B cell (primary cell): Measurements from ENCODE around the gene ZNF277. TPM values are rescaled to one million over a fixed set of nuclear protein-coding genes. Genes with fewer than 3 reads are reported as not detected.

ENCODE experiments used
- ATAC-seq: fragments of 200-7000 bp; cut with Tn5 transposase; one replicate; pipeline ENCODE4 v1.10.0; 2021; ENCODE audit warnings: low read depth, mild to moderate bottlenecking, moderate number of reproducible peaks, moderate library complexity
- CTCF ChIA-PET: fragments of 350-600 bp; sonication (Branson Sonifier 250); formaldehyde crosslinking; loops from one replicate; lab custom pipeline; 2021; ENCODE audit warnings: antibody characterized with exemption, inconsistent platforms; lab: Charles Lee
- POLR2A ChIA-PET: fragments of 350-600 bp; sonication (Branson Sonifier 250); formaldehyde crosslinking; loops from one replicate; lab custom pipeline; 2021; ENCODE audit warnings: antibody characterized with exemption; lab: Charles Lee
- DNase-seq: peaks from one replicate; pipeline ENCODE4 v3.0.0; 2013
- H2AFZ ChIP-seq: 2 replicates; pipeline ENCODE4 v1.6.1; 2012; ENCODE audit warnings: mild to moderate bottlenecking, low read depth, low read length; ENCODE audit not compliant: insufficient read depth, poor library complexity, severe bottlenecking
- H3K27ac ChIP-seq, 2 donors: 1 replicate in 1 of 2; 2 replicates in 1 of 2; pipeline ENCODE4 v1.5.1; 2012 to 2013; ENCODE audit warnings: low read length in 2 of 2, mild to moderate bottlenecking in 2 of 2, moderate library complexity in 1 of 2
- H3K27me3 ChIP-seq, 4 experiments: fragments of 200-600 bp in 1 of 4; sonication (generic) in 1 of 4; replicated peaks in 1 of 4; 1 replicate in 2 of 4; 2 replicates in 2 of 4; pipeline versions ENCODE4 v1.6.1 to v1.7.0; 2013 to 2016; ENCODE audit warnings: low read length in 3 of 4, mild to moderate bottlenecking in 2 of 4, mixed read lengths in 1 of 4, moderate library complexity in 1 of 4; ENCODE audit not compliant: insufficient read depth in 4 of 4, control insufficient read depth in 3 of 4; ENCODE audit errors: control extremely low read depth in 1 of 4
- H3K36me3 ChIP-seq, 2 experiments: replicated peaks in 1 of 2; 1 replicate in 1 of 2; 2 replicates in 1 of 2; pipeline versions ENCODE4 v1.6.1 to v1.7.1; 2013; ENCODE audit warnings: low read length in 1 of 2; ENCODE audit not compliant: insufficient read depth in 2 of 2, control insufficient read depth in 1 of 2; ENCODE audit errors: control extremely low read depth in 1 of 2, extremely low read depth in 1 of 2
- H3K4me1 ChIP-seq, 2 donors: fragments of 200-600 bp in 1 of 2; sonication (generic) in 1 of 2; 1 replicate in 1 of 2; 2 replicates in 1 of 2; pipeline versions ENCODE4 v1.5.1 to v1.6.1; 2013 to 2017; ENCODE audit warnings: low read length in 2 of 2; ENCODE audit not compliant: control insufficient read depth in 2 of 2, insufficient read depth in 2 of 2
- H3K4me2 ChIP-seq: replicated peaks from 2 replicates; pipeline ENCODE3; 2012; ENCODE audit warnings: mild to moderate bottlenecking, low read depth, low read length; ENCODE audit not compliant: poor library complexity, severe bottlenecking
- H3K4me3 ChIP-seq, 5 experiments: fragments of 200-600 bp in 1 of 5; sonication (generic) in 1 of 5; 1 replicate in 3 of 5; 2 replicates in 2 of 5; pipeline versions ENCODE4 v1.5.1 to v1.7.0; 2011 to 2016; ENCODE audit warnings: low read length in 4 of 5, mild to moderate bottlenecking in 4 of 5, low read depth in 2 of 5, control low read depth in 1 of 5, moderate library complexity in 1 of 5; ENCODE audit not compliant: insufficient read depth in 1 of 5; ENCODE audit errors: control extremely low read depth in 1 of 5, extremely low read depth in 1 of 5
- H3K79me2 ChIP-seq: fragments of 200-600 bp; sonication (generic); one replicate; pipeline ENCODE4 v1.6.0; 2016; ENCODE audit warnings: low read length; ENCODE audit not compliant: control insufficient read depth, insufficient read depth
- H3K9ac ChIP-seq: fragments of 200-600 bp; sonication (generic); 2 replicates; pipeline ENCODE4 v1.6.1; 2017; ENCODE audit warnings: mild to moderate bottlenecking, low read length, moderate library complexity
- H3K9me3 ChIP-seq, 3 donors: one replicate each; pipeline versions ENCODE4 v1.6.1 to v1.7.1; 2013; ENCODE audit warnings: low read length in 2 of 3; ENCODE audit not compliant: control insufficient read depth in 2 of 3, insufficient read depth in 1 of 3; ENCODE audit errors: control extremely low read depth in 1 of 3
- H4K20me1 ChIP-seq: 2 replicates; pipeline ENCODE4 v1.6.0; 2012; ENCODE audit warnings: mild to moderate bottlenecking, low read length; ENCODE audit not compliant: insufficient read depth, control insufficient read depth, poor library complexity, severe bottlenecking
- H3K27ac Mint-ChIP-seq: one replicate; pipeline ENCODE4 v1.8.0; 2021; ENCODE audit warnings: mixed read lengths
- H3K27me3 Mint-ChIP-seq: one replicate; pipeline ENCODE4 v1.8.0; 2021; ENCODE audit warnings: mixed read lengths
- H3K4me1 Mint-ChIP-seq: one replicate; pipeline ENCODE4 v1.8.0; 2021; ENCODE audit warnings: mixed read lengths
- H3K4me3 Mint-ChIP-seq: one replicate; pipeline ENCODE4 v1.8.0; 2021; ENCODE audit warnings: mixed read lengths
- H3K9me3 Mint-ChIP-seq: one replicate; pipeline ENCODE4 v1.8.0; 2022; ENCODE audit warnings: mixed read lengths; ENCODE audit not compliant: insufficient read depth
- CTCF ChIP-seq: fragments of 200-600 bp; IDR thresholded peaks from one replicate; pipeline ENCODE4 v1.8.0; 2022; ENCODE audit warnings: antibody characterized with exemption, mild to moderate bottlenecking
- EZH2 ChIP-seq: IDR thresholded peaks from 2 replicates; pipeline ENCODE4 v1.6.1; 2012; ENCODE audit warnings: borderline replicate concordance, low read depth, mild to moderate bottlenecking, moderate library complexity, low read length; ENCODE audit not compliant: insufficient read depth, poor library complexity, severe bottlenecking
- WGBS: methylation state at CpG from one replicate; pipeline ENCODE4 v1.1.5; 2013; ENCODE audit warnings: missing lambda C conversion rate; ENCODE audit not compliant: insufficient coverage; 5-methylcytosine and 5-hydroxymethylcytosine counted together
- intact Hi-C: fragments of 100-400 bp; cut with micrococcal nuclease; formaldehyde crosslinking; loops from one replicate; pipeline ENCODE4 v1.10.0; 2022
- polyA plus RNA-seq: library from polyadenylated mRNA; depleted of rRNA; stranded (reverse); fragments of >200 nt; gene quantifications from 2 replicates; pipeline ENCODE4 v1.2.3, GENCODE V29; 2012
- total RNA-seq, 2 donors: library from RNA; stranded (reverse); fragments of 120-200 nt in 1 of 2; gene quantifications; 1 replicate in 1 of 2; 2 replicates in 1 of 2; pipeline versions ENCODE4 v1.2.3 to v1.2.4, GENCODE V29; 2013 to 2022

ZNF277 gene
- total and polyA plus RNA-seq, 2 donors (not counting 1 experiment from before 2014, with no cell fraction given): 9.5 to 18.6 TPM

- DNase-seq (no peak), ATAC-seq (no peak)
- intact Hi-C loops: no loop called here
- no peaks in the 10 kb centered on the region for H3K9me3 ChIP-seq
- no peaks in the 10 kb centered on the region for H3K27me3 Mint-ChIP-seq
- peaks cover 18 to 45% of the 10 kb centered on the region in 2 experiments for H3K36me3 ChIP-seq
- H3K27me3 ChIP-seq: no peaks in the 10 kb centered on the region
- no peaks in the 10 kb centered on the region for H3K79me2 ChIP-seq
- WGBS: 100% methylated on average over 2 of the region's 2 CpGs
- no peak overlapping the region for H3K4me2 ChIP-seq
- ChIA-PET POLR2A (no interaction called here), CTCF (no interaction called here)
- H4K20me1 ChIP-seq: no peaks in the 10 kb centered on the region
- H3K27ac Mint-ChIP-seq: no peak overlapping the region
- H3K4me1 ChIP-seq: no peaks in the 10 kb centered on the region
- no peak overlapping the region for H2AFZ ChIP-seq
- no peak overlapping the region for H3K4me3 Mint-ChIP-seq
- no peaks in the 10 kb centered on the region for H3K4me1 Mint-ChIP-seq
- no peak overlapping the region for H3K27ac ChIP-seq
- H3K9me3 Mint-ChIP-seq: no peaks in the 10 kb centered on the region
- H3K4me3 ChIP-seq: no peak overlapping the region
- H3K9ac ChIP-seq: no peak overlapping the region
- TF ChIP-seq CTCF (no peak), EZH2 (no peak)
These were observed 131.4 kb downstream of the ZNF277 start for GRCh38 chr7:112337892-112338291.

DNA sequence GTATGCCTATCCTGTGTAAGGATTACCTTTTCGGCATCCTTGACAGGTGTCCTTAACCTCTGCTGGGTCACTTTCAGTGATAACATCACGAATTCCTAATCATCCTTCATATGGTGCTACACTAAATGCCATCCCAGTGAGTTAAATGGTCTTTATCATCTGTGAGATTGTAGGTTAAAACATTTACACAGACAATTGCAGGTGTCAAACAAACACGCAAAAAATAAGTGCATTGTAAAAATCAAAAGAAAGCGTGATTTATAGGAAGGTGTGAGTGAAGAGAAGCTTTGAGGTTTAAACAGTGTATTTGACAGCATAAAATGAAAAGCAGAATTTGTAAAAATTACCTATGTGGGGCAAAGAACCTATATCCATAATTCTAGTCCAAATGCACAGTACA, 132.3 kb downstream of the ZNF277 start:
- Histone ChIP-seq H3K4me3 (no peak overlapping the region), H3K9ac (no peak overlapping the region), H3K79me2 (no peaks in the 10 kb centered on the region), H3K27ac (no peak overlapping the region), H3K4me1 (no peaks in the 10 kb centered on the region), H3K4me2 (no peak overlapping the region), H3K27me3 (no peaks in the 10 kb centered on the region), H2AFZ (no peak overlapping the region), H4K20me1 (no peaks in the 10 kb centered on the region), H3K9me3 (no peaks in the 10 kb centered on the region), H3K36me3 (peaks cover 18 to 45% of the 10 kb centered on the region in 2 experiments)
- Mint-ChIP-seq H3K4me3 (no peak overlapping the region), H3K9me3 (no peaks in the 10 kb centered on the region), H3K27ac (no peak overlapping the region), H3K27me3 (no peaks in the 10 kb centered on the region), H3K4me1 (no peaks in the 10 kb centered on the region)
- ChIA-PET CTCF (interaction anchor here (0.6 kb wide), 1 partner anchor 586 kb away, joined by 3 read pairs; no protein-coding TSS in a partner anchor), POLR2A (no interaction called here)
- WGBS: no CpG with 5 or more reads among the region's 4 CpGs
- no peak for TF ChIP-seq EZH2
- no peak for TF ChIP-seq CTCF
- ATAC-seq: no peak
- intact Hi-C loops: no loop called here
- DNase-seq: no peak
